ENCODE data around the gene SLC25A48.

Gene SLC25A48

DNA sequence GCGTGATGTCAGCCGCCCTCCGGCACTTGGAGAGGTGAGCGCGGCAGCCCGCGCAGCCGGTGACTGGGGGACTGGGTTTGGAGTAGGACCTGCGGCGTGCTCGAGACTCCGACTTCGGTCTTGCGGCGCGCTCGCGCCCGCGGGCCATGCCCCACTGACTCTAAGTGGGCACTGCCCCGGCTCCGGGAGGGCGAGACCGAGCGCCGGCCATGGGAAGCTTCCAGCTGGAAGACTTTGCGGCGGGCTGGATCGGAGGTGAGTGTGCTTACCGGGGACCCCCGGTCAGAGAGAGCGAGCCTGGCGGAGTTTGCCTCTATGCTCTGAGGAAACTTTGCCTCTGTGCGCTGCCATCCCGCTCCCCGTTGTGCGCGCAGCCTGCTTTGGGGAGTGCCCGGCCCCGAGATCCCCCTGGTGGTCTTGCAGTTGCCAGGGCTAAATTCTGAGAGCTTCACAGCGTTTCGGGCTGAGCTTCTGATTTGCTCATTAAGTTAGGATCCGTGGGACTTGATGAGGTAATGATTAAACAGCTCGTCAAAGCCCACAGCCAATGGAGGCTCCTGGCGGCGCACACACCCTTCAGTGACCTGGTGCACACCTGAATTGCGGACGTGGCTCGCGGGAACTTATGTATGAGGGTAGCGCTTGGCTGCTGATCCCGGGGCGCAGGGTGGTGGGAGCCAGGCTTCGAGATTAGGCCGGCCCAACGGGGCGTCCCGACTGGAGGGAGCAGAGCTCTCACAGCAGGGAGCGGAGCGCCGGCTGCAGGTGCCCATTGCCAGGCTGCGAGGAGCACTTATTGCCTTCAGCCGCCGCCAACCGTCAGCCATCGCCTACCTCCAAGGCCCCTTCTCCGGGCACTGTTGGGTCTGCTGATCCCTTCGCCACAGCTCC lies at the start of gene SLC25A48:
SLC25A48 (plus strand) TSS at position 25 of the 891 bp plus-strand sequence; CDS start at position 210, 185 bp downstream.
- Mint-ChIP-seq H3K27me3 (ENCODE audit: low read depth) (peaks cover 45% of the 10 kb centered on the region), H3K4me1 (ENCODE audit: low read depth) (peaks cover 8% of the 10 kb centered on the region), H3K9me3 (peaks cover 12% of the 10 kb centered on the region), H3K36me3 (ENCODE audit: low read depth) (no peaks in the 10 kb centered on the region), H3K4me3 (no peak within 1 kb of the TSS), H3K27ac (no peak within 1 kb of the TSS)

DNA sequence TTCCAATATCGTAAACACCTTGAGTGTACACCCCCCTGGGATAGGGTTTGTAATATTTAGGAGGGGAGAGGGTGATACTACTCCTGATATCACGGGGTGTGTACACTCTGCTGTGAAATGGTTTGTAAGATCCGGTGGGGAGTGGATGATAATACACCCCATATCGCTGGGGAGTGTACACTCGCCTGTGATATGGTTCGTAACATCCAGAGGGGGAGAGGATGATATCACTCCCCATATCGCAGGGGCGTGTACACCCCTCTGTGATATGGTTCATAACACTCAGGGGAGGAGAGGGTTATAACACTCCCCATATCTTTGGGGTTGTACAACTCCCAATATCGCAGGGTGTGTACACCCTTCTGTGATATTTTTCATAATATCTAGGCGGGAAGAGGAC lies 33.8 kb upstream of the SLC25A48 start:
- H3K27ac Mint-ChIP-seq = no peak overlapping the region
- no peaks in the 10 kb centered on the region for H3K9me3 Mint-ChIP-seq
- H3K27me3 Mint-ChIP-seq (ENCODE audit: low read depth) = no peaks in the 10 kb centered on the region
- H3K36me3 Mint-ChIP-seq (ENCODE audit: low read depth) = no peaks in the 10 kb centered on the region
- H3K4me1 Mint-ChIP-seq (ENCODE audit: low read depth) = no peaks in the 10 kb centered on the region
- no peak overlapping the region for H3K4me3 Mint-ChIP-seq

- Mint-ChIP-seq H3K4me1 (ENCODE audit: low read depth) (no peaks in the 10 kb centered on the region), H3K36me3 (ENCODE audit: low read depth) (no peaks in the 10 kb centered on the region), H3K27me3 (ENCODE audit: low read depth) (no peaks in the 10 kb centered on the region), H3K9me3 (no peaks in the 10 kb centered on the region), H3K4me3 (no peak overlapping the region), H3K27ac (no peak overlapping the region)
Observed at GRCh38 chr5:135810188-135810943, 24.1 kb upstream of the SLC25A48 start.

GRCh38 chr5:135811007-135811406 lies 23.5 kb upstream of the SLC25A48 start:
- Mint-ChIP-seq H3K36me3 (ENCODE audit: low read depth) (no peaks in the 10 kb centered on the region), H3K9me3 (no peaks in the 10 kb centered on the region), H3K27me3 (ENCODE audit: low read depth) (peaks cover 4% of the 10 kb centered on the region), H3K4me3 (no peak overlapping the region), H3K27ac (no peak overlapping the region), H3K4me1 (ENCODE audit: low read depth) (no peaks in the 10 kb centered on the region)

- Mint-ChIP-seq H3K9me3 (no peaks in the 10 kb centered on the region), H3K4me1 (ENCODE audit: low read depth) (no peaks in the 10 kb centered on the region), H3K36me3 (ENCODE audit: low read depth) (no peaks in the 10 kb centered on the region), H3K4me3 (no peak overlapping the region), H3K27me3 (ENCODE audit: low read depth) (peaks cover 15% of the 10 kb centered on the region), H3K27ac (no peak overlapping the region)
Observed at GRCh38 chr5:135813758-135814157, 20.7 kb upstream of the SLC25A48 start.

DNA sequence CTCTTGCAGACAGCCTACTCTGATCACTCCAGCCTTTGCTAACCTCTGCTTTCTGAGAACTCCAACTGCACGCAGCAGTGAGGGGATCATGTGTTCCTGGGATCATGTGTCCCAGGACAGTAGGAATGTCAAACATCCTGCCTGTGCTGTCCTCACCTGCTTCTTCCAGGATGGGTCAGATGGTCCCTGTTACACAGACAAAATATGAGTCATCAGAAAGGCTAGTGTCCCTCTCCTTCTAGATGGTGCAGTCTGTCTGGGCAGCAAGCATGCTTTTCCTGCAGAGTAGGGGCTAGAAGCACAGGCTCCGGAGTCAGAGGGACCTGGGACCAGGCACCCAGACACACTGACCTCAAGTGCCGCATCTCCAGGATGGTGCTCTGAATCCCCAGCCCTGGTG lies 20.1 kb upstream of the SLC25A48 start:
- Mint-ChIP-seq H3K27me3 (ENCODE audit: low read depth) (peaks cover 15% of the 10 kb centered on the region), H3K9me3 (no peaks in the 10 kb centered on the region), H3K36me3 (ENCODE audit: low read depth) (no peaks in the 10 kb centered on the region), H3K4me1 (ENCODE audit: low read depth) (no peaks in the 10 kb centered on the region), H3K27ac (no peak overlapping the region), H3K4me3 (no peak overlapping the region)

- H3K27me3 Mint-ChIP-seq (ENCODE audit: low read depth) = peaks cover 15% of the 10 kb centered on the region
- H3K9me3 Mint-ChIP-seq = no peaks in the 10 kb centered on the region
- H3K36me3 Mint-ChIP-seq (ENCODE audit: low read depth) = no peaks in the 10 kb centered on the region
- H3K4me1 Mint-ChIP-seq (ENCODE audit: low read depth) = no peaks in the 10 kb centered on the region
- no peak overlapping the region for H3K27ac Mint-ChIP-seq
- H3K4me3 Mint-ChIP-seq = no peak overlapping the region
Observed at GRCh38 chr5:135814812-135815211, 19.7 kb upstream of the SLC25A48 start.

- H3K27ac Mint-ChIP-seq = no peak overlapping the region
- H3K27me3 Mint-ChIP-seq (ENCODE audit: low read depth) = peaks cover 11% of the 10 kb centered on the region
- no peaks in the 10 kb centered on the region for H3K9me3 Mint-ChIP-seq
- no peaks in the 10 kb centered on the region for H3K4me1 Mint-ChIP-seq (ENCODE audit: low read depth)
- H3K4me3 Mint-ChIP-seq = no peak overlapping the region
- no peaks in the 10 kb centered on the region for H3K36me3 Mint-ChIP-seq (ENCODE audit: low read depth)
Observed at GRCh38 chr5:135821061-135821801, 13.2 kb upstream of the SLC25A48 start.

GRCh38 chr5:135821802-135822201 lies 12.7 kb upstream of the SLC25A48 start:
- Mint-ChIP-seq H3K27me3 (ENCODE audit: low read depth) (peaks cover 11% of the 10 kb centered on the region), H3K27ac (no peak overlapping the region)

DNA sequence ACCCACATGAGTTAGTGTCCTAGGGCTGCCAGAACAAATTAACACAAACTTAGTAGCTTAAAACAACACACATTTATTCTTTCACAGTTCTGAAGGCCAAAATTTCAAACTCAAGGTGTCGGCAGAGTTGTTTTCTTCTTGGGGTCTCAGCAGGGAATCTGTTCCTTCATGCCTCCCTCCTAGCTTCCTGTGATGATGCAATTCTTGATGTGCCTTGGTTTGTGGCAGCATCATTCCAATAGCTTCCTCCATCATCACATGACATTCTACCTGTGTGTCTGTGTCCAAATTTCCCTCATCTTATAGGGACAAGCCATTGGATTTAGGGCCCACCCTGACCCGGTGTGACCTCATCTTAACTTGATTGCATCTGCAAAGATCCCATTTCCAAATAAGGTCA lies 12.2 kb upstream of the SLC25A48 start:
- no peak overlapping the region for H3K4me3 Mint-ChIP-seq
- H3K27ac Mint-ChIP-seq = no peak overlapping the region
- H3K27me3 Mint-ChIP-seq (ENCODE audit: low read depth) = peaks cover 9% of the 10 kb centered on the region

More at GRCh38 chr5:135821802-135822201, 12.7 kb upstream of the SLC25A48 start:
- Mint-ChIP-seq H3K4me3 (no peak overlapping the region), H3K9me3 (no peaks in the 10 kb centered on the region), H3K36me3 (ENCODE audit: low read depth) (no peaks in the 10 kb centered on the region), H3K4me1 (ENCODE audit: low read depth) (no peaks in the 10 kb centered on the region)

DNA sequence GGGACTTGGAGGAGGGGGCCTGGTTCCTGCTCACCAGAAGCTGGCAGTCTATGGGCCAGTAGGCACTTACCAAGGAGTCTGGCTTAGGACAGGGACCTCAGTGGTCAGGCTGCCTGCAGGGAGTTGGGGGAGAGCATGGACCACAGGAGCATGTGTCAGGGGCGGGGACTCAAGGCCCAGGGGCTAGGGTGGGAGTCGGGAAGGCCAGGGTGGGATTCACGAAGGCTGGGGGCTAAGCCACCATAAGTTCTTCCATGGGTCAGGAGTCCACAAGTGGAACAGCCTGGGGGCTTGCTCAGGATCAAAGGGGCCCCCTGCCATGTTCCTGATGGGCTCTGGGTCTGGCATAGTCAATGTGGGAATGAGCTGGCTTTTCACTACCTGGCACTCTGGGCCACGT lies 11.5 kb upstream of the SLC25A48 start:
- Mint-ChIP-seq H3K4me3 (no peak overlapping the region), H3K9me3 (no peaks in the 10 kb centered on the region), H3K27me3 (ENCODE audit: low read depth) (peaks cover 4% of the 10 kb centered on the region), H3K27ac (no peak overlapping the region), H3K36me3 (ENCODE audit: low read depth) (no peaks in the 10 kb centered on the region), H3K4me1 (ENCODE audit: low read depth) (no peaks in the 10 kb centered on the region)

More for the DNA sequence above, 12.2 kb upstream of the SLC25A48 start:
- Mint-ChIP-seq H3K4me1 (ENCODE audit: low read depth) (no peaks in the 10 kb centered on the region), H3K36me3 (ENCODE audit: low read depth) (no peaks in the 10 kb centered on the region), H3K9me3 (no peaks in the 10 kb centered on the region)

DNA sequence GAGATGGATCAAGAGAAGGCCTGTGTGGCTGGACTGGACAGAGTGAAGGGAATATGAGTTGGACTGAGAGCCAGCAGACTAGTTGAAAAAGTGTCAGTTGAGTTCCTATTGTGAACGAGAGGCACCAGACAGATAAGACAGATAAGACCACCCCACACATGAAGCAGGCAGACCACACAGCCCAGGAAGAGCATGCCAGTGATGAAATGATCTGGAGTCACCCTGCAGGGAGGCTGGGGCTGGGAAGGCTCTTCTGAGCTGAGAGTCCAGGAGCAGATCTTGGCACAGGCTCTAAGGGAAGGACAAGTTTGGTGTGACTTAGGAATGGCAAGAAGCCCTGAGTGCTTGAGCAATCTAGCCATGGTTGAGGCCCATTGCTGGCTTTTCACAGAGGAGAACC lies 10.6 kb upstream of the SLC25A48 start:
- no peaks in the 10 kb centered on the region for H3K4me1 Mint-ChIP-seq (ENCODE audit: low read depth)
- no peak overlapping the region for H3K27ac Mint-ChIP-seq
- no peaks in the 10 kb centered on the region for H3K36me3 Mint-ChIP-seq (ENCODE audit: low read depth)
- H3K4me3 Mint-ChIP-seq = no peak overlapping the region
- H3K27me3 Mint-ChIP-seq (ENCODE audit: low read depth) = no peaks in the 10 kb centered on the region
- no peaks in the 10 kb centered on the region for H3K9me3 Mint-ChIP-seq

DNA sequence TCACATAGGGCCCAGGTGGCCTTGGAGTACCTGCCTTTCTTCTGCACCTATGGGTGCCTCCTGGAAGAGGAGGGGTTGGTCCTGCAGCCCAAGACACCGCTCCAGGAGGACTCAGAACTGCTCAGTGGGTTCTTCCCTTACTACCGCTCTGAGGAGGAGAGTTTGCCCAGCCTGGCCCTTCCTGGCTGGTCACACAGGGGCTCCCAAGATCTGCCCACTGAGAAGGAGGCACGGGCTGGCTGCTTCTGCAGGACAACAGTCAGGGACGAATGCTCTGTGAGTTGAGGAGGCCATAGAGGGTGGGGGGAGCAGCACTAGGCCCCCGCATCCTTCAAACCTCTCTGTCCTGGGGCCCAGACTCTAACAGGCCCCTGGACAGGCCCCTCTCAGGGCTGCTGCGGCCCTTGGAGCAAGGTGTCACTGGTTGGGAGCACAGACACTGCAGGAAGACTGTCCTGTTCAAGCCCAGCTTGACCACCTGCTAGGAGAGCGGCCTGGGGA lies 9.9 kb upstream of the SLC25A48 start:
- no peaks in the 10 kb centered on the region for H3K27me3 Mint-ChIP-seq (ENCODE audit: low read depth)
- H3K36me3 Mint-ChIP-seq (ENCODE audit: low read depth) = no peaks in the 10 kb centered on the region
- no peak overlapping the region for H3K27ac Mint-ChIP-seq
- H3K9me3 Mint-ChIP-seq = no peaks in the 10 kb centered on the region
- H3K4me3 Mint-ChIP-seq = no peak overlapping the region
- H3K4me1 Mint-ChIP-seq (ENCODE audit: low read depth) = no peaks in the 10 kb centered on the region

Measured in T-helper 1 cell treated with Interleukin-12 subunit alpha and Interleukin-12 subunit beta and Interleukin-4 antibody, amounts not matched to agents 30 μg/mL and 1 μg/mL, for 36 hours (primary cell).